GM23338 (cell line): ENCODE results near the gene BCAS1. TPM values are rescaled to one million over a fixed set of nuclear protein-coding genes. Genes with fewer than 3 reads are reported as not detected.

Experiments
- ATAC-seq: fragments of 200-7000 bp; cut with Tn5 transposase; 3 replicates; pipeline ENCODE4 v1.9.1; 2020
- DNase-seq: peaks from one replicate; pipeline ENCODE4 v3.0.0-alpha.2; 2015; ENCODE audit warnings: low spot score
- H2AFZ ChIP-seq: fragments of 200-600 bp; sonication (generic); 2 replicates; pipeline ENCODE4 v1.8.0; 2016; ENCODE audit warnings: antibody characterized with exemption, mild to moderate bottlenecking, moderate library complexity
- H3F3A ChIP-seq: fragments of 200-600 bp; sonication (generic); replicated peaks from 2 replicates; pipeline ENCODE4 v1.8.0; 2017; ENCODE audit warnings: antibody characterized with exemption, mixed run types, low read depth
- H3K27ac ChIP-seq: fragments of 200-600 bp; sonication (generic); 2 replicates; pipeline ENCODE4 v1.6.1; 2016; ENCODE audit warnings: low read depth
- H3K27me3 ChIP-seq: fragments of 200-600 bp; sonication (generic); 2 replicates; pipeline ENCODE4 v1.8.0; 2016; ENCODE audit warnings: mild to moderate bottlenecking, mixed run types, moderate library complexity; ENCODE audit not compliant: insufficient read depth
- H3K36me3 ChIP-seq: fragments of 200-600 bp; sonication (generic); 2 replicates; pipeline ENCODE4 v1.8.0; 2016; ENCODE audit warnings: mild to moderate bottlenecking; ENCODE audit not compliant: insufficient read depth
- H3K4me1 ChIP-seq: fragments of 200-600 bp; sonication (generic); 2 replicates; pipeline ENCODE4 v1.8.0; 2016; ENCODE audit warnings: mild to moderate bottlenecking, moderate library complexity; ENCODE audit not compliant: insufficient read depth
- H3K4me2 ChIP-seq: fragments of 200-600 bp; sonication (generic); 2 replicates; pipeline ENCODE4 v1.7.1; 2017; ENCODE audit warnings: mixed run types
- H3K4me3 ChIP-seq: fragments of 200-600 bp; sonication (generic); 2 replicates; pipeline ENCODE4 v1.6.1; 2016; ENCODE audit warnings: mixed run types
- H3K79me2 ChIP-seq: fragments of 200-600 bp; sonication (generic); replicated peaks from 2 replicates; pipeline ENCODE4 v1.8.0; 2017; ENCODE audit warnings: mild to moderate bottlenecking; ENCODE audit not compliant: insufficient read depth
- H3K9me2 ChIP-seq: fragments of 200-600 bp; sonication (generic); 2 replicates; pipeline ENCODE4 v1.8.0; 2017; ENCODE audit not compliant: insufficient read depth
- H4K20me1 ChIP-seq: fragments of 200-600 bp; sonication (generic); replicated peaks from 2 replicates; pipeline ENCODE4 v1.8.0; 2017; ENCODE audit warnings: mild to moderate bottlenecking; ENCODE audit not compliant: insufficient read depth
- H3K27ac Mint-ChIP-seq: 2 replicates; pipeline ENCODE4 v1.8.0; 2020; ENCODE audit warnings: inconsistent platforms, mild to moderate bottlenecking, moderate library complexity, mixed read lengths
- H3K27me3 Mint-ChIP-seq: 3 replicates; pipeline ENCODE4 v1.8.0; 2022; ENCODE audit warnings: low read depth, mild to moderate bottlenecking, moderate library complexity, mixed read lengths, inconsistent platforms; ENCODE audit not compliant: insufficient read depth, poor library complexity
- H3K36me3 Mint-ChIP-seq: 3 replicates; pipeline ENCODE4 v1.8.0; 2021; ENCODE audit warnings: low read depth, mild to moderate bottlenecking, inconsistent platforms, moderate library complexity, mixed read lengths
- H3K4me1 Mint-ChIP-seq: 3 replicates; pipeline ENCODE4 v1.8.0; 2020; ENCODE audit warnings: mild to moderate bottlenecking, inconsistent platforms, mixed read lengths
- H3K4me3 Mint-ChIP-seq: 3 replicates; pipeline ENCODE4 v1.8.0; 2021; ENCODE audit warnings: moderate library complexity, mild to moderate bottlenecking, inconsistent platforms, mixed read lengths
- H3K9me3 Mint-ChIP-seq: 3 replicates; pipeline ENCODE4 v1.8.0; 2020; ENCODE audit warnings: moderate library complexity, mild to moderate bottlenecking, inconsistent platforms, mixed read lengths
- CTCF ChIP-seq, 2 experiments: fragments of 200-600 bp in 1 of 2; sonication (generic) in 1 of 2; conservative IDR thresholded peaks; 2 replicates each; pipeline versions ENCODE4 v1.5.1 to v1.6.1; 2016 to 2017; ENCODE audit warnings: antibody characterized with exemption in 2 of 2, low read depth in 2 of 2, mild to moderate bottlenecking in 2 of 2, moderate library complexity in 1 of 2
- ETS1 ChIP-seq: IDR thresholded peaks from 2 replicates; pipeline ENCODE4 v1.6.1; 2016; ENCODE audit warnings: antibody characterized with exemption
- EZH2phosphoT487 ChIP-seq: fragments of 200-600 bp; sonication (generic); IDR thresholded peaks from one replicate; pipeline ENCODE4 v1.8.1; 2018; ENCODE audit warnings: antibody characterized with exemption; ENCODE audit not compliant: unreplicated experiment
- JUNB ChIP-seq: IDR thresholded peaks from one replicate; pipeline ENCODE4 v1.6.1; 2016; ENCODE audit warnings: antibody characterized with exemption; ENCODE audit not compliant: unreplicated experiment
- POLR2AphosphoS5 ChIP-seq: IDR thresholded peaks from 2 replicates; pipeline ENCODE4 v1.6.1; 2016; ENCODE audit warnings: antibody characterized with exemption, low read depth
- REST ChIP-seq: IDR thresholded peaks from one replicate; pipeline ENCODE4 v1.6.1; 2018; ENCODE audit warnings: antibody characterized with exemption; ENCODE audit not compliant: unreplicated experiment
- ZNF331 ChIP-seq: fragments of 250-450 bp; sonication (Bioruptor Pico); IDR thresholded peaks from 2 replicates; pipeline ENCODE4 v1.5.0; 2020; ENCODE audit warnings: low read depth, mild to moderate bottlenecking, moderate library complexity
- polyA plus RNA-seq: library from polyadenylated mRNA; unstranded; fragments of >200 nt; fragmentation: Nextera tagmentation; extraction: Ambion mirVana; gene quantifications from 2 replicates; pipeline ENCODE4 v1.2.1, GENCODE V29; 2016
- total RNA-seq: library from RNA; depleted of rRNA; stranded (reverse); fragments of >200 nt; shearing (Covaris generic); gene quantifications from 2 replicates; pipeline ENCODE4 v1.2.3, GENCODE V29; 2014
- TF ChIP-seq, protein P1 (sequence below): fragments of 250-450 bp; sonication (Bioruptor Pico); IDR thresholded peaks from 2 replicates; pipeline ENCODE4 v1.5.0; 2020; ENCODE audit warnings: mild to moderate bottlenecking, moderate library complexity

Gene BCAS1
- total and polyA plus RNA-seq, 2 experiments from 2014 or later: 0.17 to 0.19 TPM

- TF ChIP-seq CTCF (conservative IDR thresholded peaks at IDR 0.05; ENCODE audit: low read depth in 2 of 2) (no peak), ZNF331 (CRISPR knock-in tag) (no peak)
Measured at GRCh38 chr20:53931597-53931996, 138.8 kb downstream of the BCAS1 start (continued).

- Histone ChIP-seq H3K4me1 (peaks cover 20% of the 10 kb centered on the region), H3K36me3 (no peaks in the 10 kb centered on the region), H3K9me2 (no peaks in the 10 kb centered on the region), H3K79me2 (no peaks in the 10 kb centered on the region), H3K27me3 (no peaks in the 10 kb centered on the region), H3F3A (no peaks in the 10 kb centered on the region), H3K27ac (no peak overlapping the region), H4K20me1 (no peaks in the 10 kb centered on the region), H2AFZ (peak overlapping the region; percentile 49; the same call in 1 of the 2 replicates), H3K4me3 (no peak overlapping the region), H3K4me2 (no peak overlapping the region)
- no peaks in the 10 kb centered on the region for H3K27me3 Mint-ChIP-seq
- peaks cover 33% of the 10 kb centered on the region for H3K4me1 Mint-ChIP-seq
- DNase-seq: no peak
- ATAC-seq: no peak
- no peak overlapping the region for H3K27ac Mint-ChIP-seq
- TF ChIP-seq POLR2AphosphoS5: no peak
- TF ChIP-seq ETS1: no peak
- TF ChIP-seq CTCF (conservative IDR thresholded peaks at IDR 0.05; ENCODE audit: low read depth in 2 of 2): no peak
- TF ChIP-seq JUNB: no peak
- TF ChIP-seq, protein P1, sequence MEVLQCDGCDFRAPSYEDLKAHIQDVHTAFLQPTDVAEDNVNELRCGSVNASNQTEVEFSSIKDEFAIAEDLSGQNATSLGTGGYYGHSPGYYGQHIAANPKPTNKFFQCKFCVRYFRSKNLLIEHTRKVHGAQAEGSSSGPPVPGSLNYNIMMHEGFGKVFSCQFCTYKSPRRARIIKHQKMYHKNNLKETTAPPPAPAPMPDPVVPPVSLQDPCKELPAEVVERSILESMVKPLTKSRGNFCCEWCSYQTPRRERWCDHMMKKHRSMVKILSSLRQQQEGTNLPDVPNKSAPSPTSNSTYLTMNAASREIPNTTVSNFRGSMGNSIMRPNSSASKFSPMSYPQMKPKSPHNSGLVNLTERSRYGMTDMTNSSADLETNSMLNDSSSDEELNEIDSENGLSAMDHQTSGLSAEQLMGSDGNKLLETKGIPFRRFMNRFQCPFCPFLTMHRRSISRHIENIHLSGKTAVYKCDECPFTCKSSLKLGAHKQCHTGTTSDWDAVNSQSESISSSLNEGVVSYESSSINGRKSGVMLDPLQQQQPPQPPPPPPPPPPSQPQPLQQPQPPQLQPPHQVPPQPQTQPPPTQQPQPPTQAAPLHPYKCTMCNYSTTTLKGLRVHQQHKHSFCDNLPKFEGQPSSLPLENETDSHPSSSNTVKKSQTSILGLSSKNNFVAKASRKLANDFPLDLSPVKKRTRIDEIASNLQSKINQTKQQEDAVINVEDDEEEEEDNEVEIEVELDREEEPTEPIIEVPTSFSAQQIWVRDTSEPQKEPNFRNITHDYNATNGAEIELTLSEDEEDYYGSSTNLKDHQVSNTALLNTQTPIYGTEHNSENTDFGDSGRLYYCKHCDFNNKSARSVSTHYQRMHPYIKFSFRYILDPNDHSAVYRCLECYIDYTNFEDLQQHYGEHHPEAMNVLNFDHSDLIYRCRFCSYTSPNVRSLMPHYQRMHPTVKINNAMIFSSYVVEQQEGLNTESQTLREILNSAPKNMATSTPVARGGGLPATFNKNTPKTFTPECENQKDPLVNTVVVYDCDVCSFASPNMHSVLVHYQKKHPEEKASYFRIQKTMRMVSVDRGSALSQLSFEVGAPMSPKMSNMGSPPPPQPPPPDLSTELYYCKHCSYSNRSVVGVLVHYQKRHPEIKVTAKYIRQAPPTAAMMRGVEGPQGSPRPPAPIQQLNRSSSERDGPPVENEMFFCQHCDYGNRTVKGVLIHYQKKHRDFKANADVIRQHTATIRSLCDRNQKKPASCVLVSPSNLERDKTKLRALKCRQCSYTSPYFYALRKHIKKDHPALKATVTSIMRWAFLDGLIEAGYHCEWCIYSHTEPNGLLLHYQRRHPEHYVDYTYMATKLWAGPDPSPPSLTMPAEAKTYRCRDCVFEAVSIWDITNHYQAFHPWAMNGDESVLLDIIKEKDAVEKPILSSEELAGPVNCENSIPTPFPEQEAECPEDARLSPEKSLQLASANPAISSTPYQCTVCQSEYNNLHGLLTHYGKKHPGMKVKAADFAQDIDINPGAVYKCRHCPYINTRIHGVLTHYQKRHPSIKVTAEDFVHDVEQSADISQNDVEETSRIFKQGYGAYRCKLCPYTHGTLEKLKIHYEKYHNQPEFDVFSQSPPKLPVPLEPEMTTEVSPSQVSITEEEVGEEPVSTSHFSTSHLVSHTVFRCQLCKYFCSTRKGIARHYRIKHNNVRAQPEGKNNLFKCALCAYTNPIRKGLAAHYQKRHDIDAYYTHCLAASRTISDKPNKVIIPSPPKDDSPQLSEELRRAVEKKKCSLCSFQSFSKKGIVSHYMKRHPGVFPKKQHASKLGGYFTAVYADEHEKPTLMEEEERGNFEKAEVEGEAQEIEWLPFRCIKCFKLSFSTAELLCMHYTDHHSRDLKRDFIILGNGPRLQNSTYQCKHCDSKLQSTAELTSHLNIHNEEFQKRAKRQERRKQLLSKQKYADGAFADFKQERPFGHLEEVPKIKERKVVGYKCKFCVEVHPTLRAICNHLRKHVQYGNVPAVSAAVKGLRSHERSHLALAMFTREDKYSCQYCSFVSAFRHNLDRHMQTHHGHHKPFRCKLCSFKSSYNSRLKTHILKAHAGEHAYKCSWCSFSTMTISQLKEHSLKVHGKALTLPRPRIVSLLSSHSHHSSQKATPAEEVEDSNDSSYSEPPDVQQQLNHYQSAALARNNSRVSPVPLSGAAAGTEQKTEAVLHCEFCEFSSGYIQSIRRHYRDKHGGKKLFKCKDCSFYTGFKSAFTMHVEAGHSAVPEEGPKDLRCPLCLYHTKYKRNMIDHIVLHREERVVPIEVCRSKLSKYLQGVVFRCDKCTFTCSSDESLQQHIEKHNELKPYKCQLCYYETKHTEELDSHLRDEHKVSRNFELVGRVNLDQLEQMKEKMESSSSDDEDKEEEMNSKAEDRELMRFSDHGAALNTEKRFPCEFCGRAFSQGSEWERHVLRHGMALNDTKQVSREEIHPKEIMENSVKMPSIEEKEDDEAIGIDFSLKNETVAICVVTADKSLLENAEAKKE: no peak
- TF ChIP-seq REST: no peak
- no peak for TF ChIP-seq EZH2phosphoT487
- H3K4me3 Mint-ChIP-seq: no peak overlapping the region
- H3K9me3 Mint-ChIP-seq: no peaks in the 10 kb centered on the region
- H3K36me3 Mint-ChIP-seq: no peaks in the 10 kb centered on the region
Measured at GRCh38 chr20:53930651-53931504, 139.5 kb downstream of the BCAS1 start.
